NB4 (cell line): ENCODE measurements around the gene PRPH.

Experiments used
- CTCF ChIP-seq: IDR thresholded peaks from one replicate; pipeline ENCODE4 v1.5.1; 2012; ENCODE audit warnings: low read depth, low read length
- MYC ChIP-seq: IDR thresholded peaks from 2 replicates; pipeline ENCODE4 v1.6.1; 2011; ENCODE audit warnings: low read depth, low read length
- POLR2A ChIP-seq: IDR thresholded peaks from 2 replicates; pipeline ENCODE4 v1.6.1; 2011; ENCODE audit warnings: mild to moderate bottlenecking; ENCODE audit not compliant: insufficient read length; ENCODE audit errors: extremely low read depth
- TF ChIP-seq, protein P1 (sequence below): IDR thresholded peaks from 2 replicates; pipeline ENCODE4 v1.6.1; 2011; ENCODE audit warnings: low read depth, low read length

DNA sequence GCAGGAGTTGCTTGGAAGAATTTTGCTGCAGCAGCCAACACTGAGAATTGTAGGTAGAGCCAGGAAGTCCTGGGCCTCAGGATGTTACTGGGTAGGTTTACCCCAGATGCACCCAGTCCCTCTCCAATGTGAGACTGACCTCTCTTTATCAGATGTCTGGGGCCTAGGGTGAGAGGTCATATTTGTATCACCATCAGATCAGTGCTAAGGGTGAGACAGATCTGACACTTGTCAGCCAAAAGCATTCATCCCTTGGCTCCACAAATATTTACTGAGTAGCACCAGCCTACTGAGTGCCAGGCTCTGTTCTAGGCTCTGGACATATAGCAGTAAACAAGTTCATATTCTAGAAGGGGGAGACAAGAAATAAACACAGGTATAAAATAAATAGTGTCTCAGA lies 32.4 kb downstream of the PRPH start:
- TF ChIP-seq CTCF (no peak), POLR2A (no peak), MYC (no peak)
- TF ChIP-seq, protein P1, sequence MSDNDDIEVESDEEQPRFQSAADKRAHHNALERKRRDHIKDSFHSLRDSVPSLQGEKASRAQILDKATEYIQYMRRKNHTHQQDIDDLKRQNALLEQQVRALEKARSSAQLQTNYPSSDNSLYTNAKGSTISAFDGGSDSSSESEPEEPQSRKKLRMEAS, result no peak
